GM21360 (cell line): ENCODE results near the gene TBRG4.
A peak's percentile ranks its signal among the peaks of the same experiment; 100 is the strongest.
"Not testable (repeated sequence)": the region's sequence is repeated elsewhere in the genome, so short reads cannot be mapped to it uniquely, and the experiment has no call there.

Experiments
- ATAC-seq: cut with Tn5 transposase; IDR thresholded peaks from one replicate; pipeline ENCODE4 v1.9.1; 2021; ENCODE audit warnings: mild to moderate bottlenecking, moderate library complexity; ENCODE audit not compliant: unreplicated experiment

The TBRG4 gene

DNA sequence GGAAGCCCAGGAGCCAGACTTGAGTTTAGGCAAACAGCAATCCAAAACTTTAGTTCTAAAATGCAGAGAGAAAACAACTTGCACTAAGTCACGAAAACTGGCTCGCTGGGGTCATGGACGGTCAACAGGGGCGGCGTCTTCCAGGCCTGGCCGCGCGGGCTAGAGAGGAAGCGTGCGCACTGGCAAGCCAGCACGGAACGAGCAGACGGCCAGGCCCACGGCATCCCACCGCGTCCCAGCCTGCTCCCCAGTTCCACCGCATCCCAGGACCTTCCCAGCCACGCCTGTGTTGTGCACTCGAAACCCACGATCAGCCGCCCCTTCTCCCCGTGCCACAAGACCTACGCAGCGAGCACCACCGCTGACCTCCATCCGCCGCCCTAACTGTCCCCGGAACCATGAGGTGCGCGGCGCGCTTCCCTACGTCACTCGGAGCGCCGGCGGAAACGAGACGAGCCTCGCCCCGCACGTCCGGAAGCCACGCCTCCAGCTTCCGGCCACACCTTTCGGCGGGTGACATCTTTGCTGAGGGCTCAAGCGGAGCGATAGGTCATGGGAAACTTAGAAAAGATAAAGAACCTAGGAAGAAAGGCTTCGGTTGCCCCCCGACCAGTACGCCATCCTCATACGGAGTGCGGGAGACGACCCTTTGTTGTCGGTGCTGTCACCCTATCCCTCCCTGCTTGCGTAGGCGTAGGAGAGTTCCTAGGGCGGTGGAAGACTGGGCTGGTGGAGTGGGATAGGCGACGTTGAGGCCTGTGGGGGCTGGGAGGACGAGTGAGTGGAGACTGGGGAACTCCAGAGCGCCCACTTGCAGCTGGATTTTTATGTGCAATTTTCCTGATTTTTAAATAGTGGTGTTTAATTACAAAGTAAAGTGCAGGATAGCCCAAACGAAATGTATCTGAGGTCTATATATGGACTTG lies at the start of gene TBRG4:
TBRG4 (minus strand) TSS at position 400 of the 926 bp plus-strand sequence. CDS start 2,460 bp downstream, outside the sequence.
- peak; percentile 92 for ATAC-seq

DNA sequence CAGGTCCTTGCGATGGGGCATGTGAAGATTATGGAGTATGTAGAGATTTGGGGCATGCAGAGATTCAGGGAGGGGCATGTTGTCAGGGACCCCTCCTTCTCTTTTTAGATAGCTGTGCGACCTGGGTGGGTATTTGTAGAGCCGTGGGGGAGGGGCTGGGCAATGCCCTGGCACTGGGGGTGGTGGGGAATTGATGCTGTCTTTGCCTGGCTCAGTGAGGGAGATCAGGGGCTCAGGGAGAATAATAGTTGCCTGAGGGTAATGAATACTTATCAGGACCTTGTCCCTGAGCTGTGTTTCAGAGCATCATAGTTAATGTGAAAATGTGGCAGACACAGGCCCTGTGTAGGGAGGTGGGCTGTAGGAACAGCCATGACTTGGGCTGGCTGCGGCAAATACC lies 49.6 kb upstream of the TBRG4 start:
- ATAC-seq: no peak

DNA sequence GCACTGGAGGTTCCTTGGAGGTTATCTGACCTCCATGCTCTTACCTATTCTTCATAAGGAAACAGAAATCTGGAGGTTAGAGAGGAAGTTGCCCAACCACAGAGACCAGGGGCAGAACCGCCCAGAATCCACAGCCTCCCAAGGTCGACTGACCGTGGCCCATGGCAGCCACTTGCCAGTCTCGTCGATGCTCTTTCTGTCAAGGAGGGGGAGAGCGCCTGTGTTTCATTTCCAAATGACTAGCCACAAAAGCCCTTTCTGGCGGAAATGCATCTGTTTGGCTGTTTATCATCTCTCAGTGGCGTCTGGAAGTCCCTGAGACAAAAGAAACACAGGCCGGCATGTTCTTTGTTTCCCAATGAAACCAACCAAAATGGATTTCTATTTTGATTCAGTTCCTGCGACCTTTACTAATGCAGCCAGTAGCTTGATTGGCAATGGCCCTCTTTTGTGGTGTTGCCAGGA lies 49.0 kb upstream of the TBRG4 start:
- no peak for ATAC-seq

- no peak for ATAC-seq
Observed at GRCh38 chr7:45159296-45159695, 47.8 kb upstream of the TBRG4 start.

- ATAC-seq: no peak
Observed at GRCh38 chr7:45158471-45158870, 47.0 kb upstream of the TBRG4 start.

- ATAC-seq: no peak
Observed at GRCh38 chr7:45157653-45158401, 46.3 kb upstream of the TBRG4 start, which contains the start of gene RAMP3. Gene RAMP3 (plus strand): TSS chr7:45157791. CDS start chr7:45157829, 38 bp downstream.

DNA sequence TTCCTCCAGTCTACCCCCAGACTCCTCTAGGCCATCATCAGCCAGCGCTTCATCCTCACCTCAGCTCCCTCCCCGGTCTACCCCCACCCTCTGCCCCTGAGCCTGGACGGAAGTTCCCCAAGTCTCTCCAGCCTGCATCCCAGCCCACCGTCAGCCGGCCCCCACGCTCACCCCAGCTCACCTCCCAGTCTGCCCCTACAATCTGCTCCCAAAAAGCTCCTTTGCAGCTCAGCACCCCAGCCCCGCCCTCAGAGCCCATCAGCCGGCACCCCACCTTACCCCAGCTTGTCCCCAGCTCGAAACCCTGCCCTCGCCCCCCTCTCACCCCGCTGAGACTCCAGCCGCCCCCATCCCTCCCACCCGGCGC lies 45.8 kb upstream of the TBRG4 start:
- no peak for ATAC-seq

- ATAC-seq: no peak
Observed at GRCh38 chr7:45156516-45157272, 45.2 kb upstream of the TBRG4 start.

DNA sequence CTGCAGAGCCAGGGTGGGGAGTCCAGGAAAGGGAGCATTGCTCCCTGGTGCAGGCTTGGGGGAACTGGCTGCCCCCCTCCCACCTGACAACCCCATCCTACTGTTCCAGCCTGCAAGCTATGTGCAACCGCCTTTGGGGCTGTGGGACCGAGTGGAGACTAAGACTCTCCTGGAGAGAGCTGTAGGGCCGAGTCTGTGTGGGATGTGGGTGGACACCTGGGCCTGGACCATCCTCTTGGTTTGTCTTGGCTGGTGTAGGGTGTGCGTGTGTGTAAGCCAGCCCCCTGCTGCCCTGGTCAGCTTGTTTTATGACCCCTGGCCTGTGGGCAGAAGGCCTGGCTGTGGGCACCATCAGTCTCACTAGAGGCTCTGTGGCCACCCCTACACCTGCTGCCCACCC lies 44.4 kb upstream of the TBRG4 start:
- ATAC-seq: no peak

GRCh38 chr7:45155357-45155900 lies 43.9 kb upstream of the TBRG4 start:
- no peak for ATAC-seq

DNA sequence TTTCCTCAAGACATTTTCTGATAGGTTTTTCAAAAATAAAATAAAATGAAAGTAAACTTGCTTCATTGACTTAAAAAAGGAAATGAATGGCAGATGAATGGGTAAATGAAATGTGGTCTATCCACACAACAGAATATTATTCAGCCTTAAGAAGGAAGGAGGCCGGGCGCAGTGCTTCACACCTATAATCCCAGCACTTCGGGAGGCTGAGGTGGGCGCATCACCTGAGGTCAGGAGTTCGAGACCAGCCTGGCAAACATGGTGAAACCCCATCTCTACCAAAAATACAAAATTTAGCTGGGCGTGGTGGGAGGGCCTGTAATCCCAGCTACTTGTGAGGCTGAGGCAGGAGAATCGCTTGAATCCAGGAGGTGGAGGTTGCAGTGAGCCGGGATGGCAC lies 42.4 kb upstream of the TBRG4 start:
- not testable (repeated sequence) for ATAC-seq

- no peak for ATAC-seq
Observed at GRCh38 chr7:45153233-45153632, 41.7 kb upstream of the TBRG4 start.

DNA sequence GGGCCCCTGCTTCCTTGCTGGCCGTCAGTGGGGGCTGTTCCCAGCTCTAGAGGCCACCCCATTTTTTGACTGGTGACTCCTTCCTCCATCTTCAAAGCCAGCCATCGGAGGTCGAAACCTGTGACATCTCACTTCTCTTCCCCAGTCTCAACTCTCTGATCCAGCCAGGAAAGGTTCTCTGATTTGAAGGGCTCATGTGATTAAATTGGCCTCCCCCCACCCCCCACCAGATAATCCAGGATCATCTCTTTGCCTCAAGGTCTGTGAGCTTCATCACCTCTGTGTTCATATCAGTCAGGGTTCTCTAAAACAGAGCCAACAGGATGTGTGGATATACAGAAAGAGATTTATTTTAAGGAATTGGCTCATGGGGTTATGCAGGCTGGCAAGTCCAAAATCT lies 40.5 kb upstream of the TBRG4 start:
- no peak for ATAC-seq

DNA sequence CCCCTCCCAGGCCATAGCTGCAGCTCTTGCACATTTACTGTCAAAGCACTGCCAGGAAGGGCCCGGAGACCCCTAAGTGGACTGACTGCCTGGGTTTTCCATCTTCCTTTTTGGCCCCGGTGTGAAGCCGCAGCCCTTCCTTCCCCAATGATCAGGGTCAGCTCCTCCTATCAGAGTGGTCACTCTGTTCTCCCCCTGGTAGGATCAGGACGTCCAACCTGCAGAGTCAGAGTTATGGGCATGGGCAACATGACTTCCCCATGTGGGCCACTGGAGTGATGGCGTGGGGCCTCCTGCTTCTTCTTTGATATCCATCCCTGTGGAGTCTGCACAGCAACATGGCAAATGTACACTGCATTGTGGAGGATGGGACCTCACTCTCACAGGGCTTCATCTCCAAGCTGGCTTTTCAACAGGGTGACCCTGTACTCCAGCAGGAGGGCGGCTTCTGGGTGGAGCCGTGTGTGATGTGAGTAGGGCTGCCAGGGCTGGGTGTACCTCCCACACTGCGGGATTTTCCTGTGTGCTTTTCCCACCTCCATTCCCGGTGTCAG lies 39.7 kb upstream of the TBRG4 start:
- ATAC-seq: no peak

GRCh38 chr7:45150199-45150598 lies 38.7 kb upstream of the TBRG4 start:
- ATAC-seq: no peak

- no peak for ATAC-seq
Observed at GRCh38 chr7:45149606-45150005, 38.1 kb upstream of the TBRG4 start.

- ATAC-seq: no peak
Observed at GRCh38 chr7:45148653-45148973, 37.1 kb upstream of the TBRG4 start.

DNA sequence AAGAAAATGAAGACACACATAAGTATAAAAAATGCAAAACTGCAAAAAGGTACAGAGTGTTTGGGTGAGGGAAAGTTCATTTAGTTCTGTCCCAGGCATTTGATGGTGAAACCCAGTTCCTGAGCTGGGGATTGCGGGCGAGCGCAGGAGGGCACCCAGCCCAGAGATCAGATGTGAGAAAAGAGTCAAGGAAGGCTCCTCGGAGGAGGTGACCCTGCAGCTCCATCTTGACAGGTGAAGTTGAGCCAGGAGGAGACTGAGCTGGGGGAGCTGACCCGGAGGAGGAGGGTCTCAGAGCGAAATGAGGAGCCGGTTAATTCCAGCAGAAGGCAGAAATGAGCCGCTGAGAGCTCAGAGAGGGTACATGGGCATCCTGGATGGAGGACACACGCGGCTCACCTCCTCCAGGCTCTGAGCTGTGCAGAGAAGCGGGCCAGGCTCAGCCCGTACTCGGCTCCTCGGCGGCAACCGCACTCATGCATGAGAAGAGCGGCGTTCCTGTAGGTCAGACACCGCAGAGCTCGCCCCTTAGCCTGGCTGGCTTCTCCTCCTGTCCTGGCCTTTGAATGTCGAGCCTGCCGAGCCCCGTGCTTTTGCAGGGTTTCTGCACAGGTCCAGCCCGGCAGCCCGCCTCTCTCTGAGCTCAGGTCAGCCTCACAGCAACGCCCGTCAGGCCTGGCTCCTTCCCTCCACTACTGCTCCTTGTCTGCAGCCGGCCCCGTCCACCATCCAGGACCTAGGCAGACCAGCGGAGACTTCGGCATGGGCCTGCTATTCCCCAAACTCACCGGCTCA lies 36.6 kb upstream of the TBRG4 start:
- ATAC-seq: no peak

DNA sequence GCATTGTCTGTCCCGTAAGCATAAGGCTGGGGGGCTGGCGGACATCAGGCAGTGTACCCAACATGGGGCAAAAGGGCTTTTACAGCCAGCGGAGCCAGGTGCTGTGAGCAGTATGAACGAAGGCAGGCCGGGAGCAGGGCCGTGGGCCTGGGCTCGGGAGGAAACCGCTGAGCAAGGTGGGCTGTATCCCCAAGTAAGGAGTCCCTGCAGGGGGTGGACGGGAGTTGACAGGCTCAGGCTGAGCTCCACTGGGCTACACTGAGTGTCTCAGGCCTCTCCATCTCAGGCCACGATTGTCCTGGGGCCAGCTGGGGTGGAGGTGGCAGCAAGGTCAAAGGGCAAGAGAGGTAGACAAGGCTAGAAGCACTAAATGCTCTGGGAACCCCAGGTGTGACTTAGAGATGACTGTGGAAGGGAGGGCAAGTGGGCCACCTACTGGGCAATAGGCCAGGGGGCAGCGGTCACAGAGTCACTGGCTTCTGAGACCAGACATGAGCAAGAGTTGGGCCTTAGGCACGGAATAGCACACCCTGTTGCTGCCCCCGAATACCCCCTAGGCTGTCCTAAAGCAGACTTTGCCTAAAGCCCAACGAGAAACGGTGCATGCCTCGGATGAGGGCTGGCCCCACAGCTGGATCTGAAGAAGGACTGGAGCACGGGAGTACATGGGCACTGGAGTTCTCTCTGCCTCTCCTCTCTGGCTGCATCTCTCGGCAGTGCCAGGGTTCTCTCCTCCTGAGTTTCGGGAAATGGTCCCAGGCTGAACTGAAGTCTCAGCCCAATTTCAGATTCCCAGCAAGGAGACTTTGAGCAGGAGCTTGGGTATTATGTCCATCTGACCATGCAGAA lies 35.3 kb upstream of the TBRG4 start:
- no peak for ATAC-seq
